Stimulated activated naive CD4-positive, alpha-beta T cell (primary cell): ENCODE results near the gene EIF1AD.
A peak's percentile ranks its signal among the peaks of the same experiment; 100 is the strongest.
"Not testable (repeated sequence)": the region's sequence is repeated elsewhere in the genome, so short reads cannot be mapped to it uniquely, and the experiment has no call there.

Experiments used
- DNase-seq, 6 experiments: peaks; one replicate each; lab custom pipeline; 2025; lab: John Stamatoyannopoulos, UW

The EIF1AD gene

GRCh38 chr11:66001942-66002647, at the start of gene EIF1AD, which contains the start of gene BANF1:
TSS of gene EIF1AD (minus strand) at chr11:66002157. CDS start at chr11:66000389, 1,768 bp downstream.
TSS of gene BANF1 (plus strand) at chr11:66002503. CDS start at chr11:66003251, 748 bp downstream.
- DNase-seq: peak; percentile 87 to 99 (median 95)

- DNase-seq: no peak
Observed at GRCh38 chr11:66051371-66051765, 49.4 kb upstream of the EIF1AD start.

- no peak for DNase-seq
Observed at GRCh38 chr11:66050581-66051231, 48.7 kb upstream of the EIF1AD start.

GRCh38 chr11:66048547-66049323, 46.8 kb upstream of the EIF1AD start, which contains the start of gene GAL3ST3:
TSS of gene GAL3ST3 (minus strand) at chr11:66049161. CDS start at chr11:66045415, 3,746 bp downstream.
- DNase-seq: peak in 1 of 6 experiments; percentile 18

- DNase-seq: no peak
Observed at GRCh38 chr11:66047541-66048365, 45.8 kb upstream of the EIF1AD start.

GRCh38 chr11:66046901-66047300, 44.9 kb upstream of the EIF1AD start:
- no peak for DNase-seq

GRCh38 chr11:66045177-66045639, 43.3 kb upstream of the EIF1AD start:
- DNase-seq: peak; percentile 52 to 86 (median 81)

GRCh38 chr11:66044757-66045156, 42.8 kb upstream of the EIF1AD start:
- DNase-seq: no peak

- no peak for DNase-seq
Observed at GRCh38 chr11:66042996-66043906, 41.3 kb upstream of the EIF1AD start.

GRCh38 chr11:66042227-66042995, 40.5 kb upstream of the EIF1AD start:
- no peak for DNase-seq

- DNase-seq: no peak
Observed at GRCh38 chr11:66039765-66040164, 37.8 kb upstream of the EIF1AD start.

GRCh38 chr11:66037327-66037726, 35.4 kb upstream of the EIF1AD start:
- DNase-seq: no peak

- DNase-seq: no peak
Observed at GRCh38 chr11:66036334-66036710, 34.4 kb upstream of the EIF1AD start.

- DNase-seq: no peak
Observed at GRCh38 chr11:66035653-66036333, 33.8 kb upstream of the EIF1AD start.

- DNase-seq: no peak
Observed at GRCh38 chr11:66032957-66033735, 31.2 kb upstream of the EIF1AD start.

- no peak for DNase-seq
Observed at GRCh38 chr11:66026017-66026529, 24.1 kb upstream of the EIF1AD start, which contains the start of gene CATSPER1. TSS of gene CATSPER1 (minus strand) at chr11:66026479. CDS start at chr11:66026379, 100 bp downstream.

GRCh38 chr11:66023186-66023440, 21.2 kb upstream of the EIF1AD start:
- DNase-seq: not testable (repeated sequence)
